ENCODE results near the gene SAG. TPM values are rescaled to one million over a fixed set of nuclear protein-coding genes. Genes with fewer than 3 reads are reported as not detected.
"Not testable (repeated sequence)": the region's sequence is repeated elsewhere in the genome, so short reads cannot be mapped to it uniquely, and the experiment has no call there.

The SAG gene
- total RNA-seq, 1 donor from 2014 or later, result not detected

- Mint-ChIP-seq H3K9me3 (no peaks in the 10 kb centered on the region), H3K4me1 (peaks cover 8% of the 10 kb centered on the region), H3K27ac (no peak overlapping the region), H3K4me3 (no peak overlapping the region), H3K27me3 (no peaks in the 10 kb centered on the region), H3K36me3 (ENCODE audit: low read depth) (peaks cover 32% of the 10 kb centered on the region)
- intact Hi-C loops (cut with micrococcal nuclease), result no loop called here
- no peak for DNase-seq
Measured at GRCh38 chr2:233373316-233373715, 65.7 kb downstream of the SAG start.

DNA sequence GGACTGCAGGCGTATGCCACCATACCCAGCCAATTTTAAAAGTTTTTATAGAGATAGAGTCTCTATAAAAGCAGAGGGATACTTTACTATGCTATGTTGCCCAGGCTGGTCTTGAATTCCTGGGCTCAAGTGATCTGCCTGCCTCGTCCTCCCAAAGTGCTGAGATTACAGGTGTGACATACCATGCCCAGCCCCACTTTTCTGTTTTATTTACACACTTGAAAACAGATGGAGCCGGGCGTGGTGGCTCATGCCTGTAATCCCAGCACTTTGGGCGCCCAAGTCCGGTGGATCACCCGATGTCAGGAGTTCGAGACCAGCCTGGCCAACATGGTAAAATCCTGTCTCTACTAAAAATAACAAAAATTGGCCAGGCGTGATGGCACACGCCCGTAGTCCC is 67.2 kb downstream of the SAG start:
- H3K4me3 Mint-ChIP-seq; H3K4me1 Mint-ChIP-seq; H3K27me3 Mint-ChIP-seq; intact Hi-C loops (cut with micrococcal nuclease); H3K27ac Mint-ChIP-seq; DNase-seq; H3K9me3 Mint-ChIP-seq: not testable (repeated sequence)
- peaks cover 38% of the 10 kb centered on the region for H3K36me3 Mint-ChIP-seq (ENCODE audit: low read depth)

DNA sequence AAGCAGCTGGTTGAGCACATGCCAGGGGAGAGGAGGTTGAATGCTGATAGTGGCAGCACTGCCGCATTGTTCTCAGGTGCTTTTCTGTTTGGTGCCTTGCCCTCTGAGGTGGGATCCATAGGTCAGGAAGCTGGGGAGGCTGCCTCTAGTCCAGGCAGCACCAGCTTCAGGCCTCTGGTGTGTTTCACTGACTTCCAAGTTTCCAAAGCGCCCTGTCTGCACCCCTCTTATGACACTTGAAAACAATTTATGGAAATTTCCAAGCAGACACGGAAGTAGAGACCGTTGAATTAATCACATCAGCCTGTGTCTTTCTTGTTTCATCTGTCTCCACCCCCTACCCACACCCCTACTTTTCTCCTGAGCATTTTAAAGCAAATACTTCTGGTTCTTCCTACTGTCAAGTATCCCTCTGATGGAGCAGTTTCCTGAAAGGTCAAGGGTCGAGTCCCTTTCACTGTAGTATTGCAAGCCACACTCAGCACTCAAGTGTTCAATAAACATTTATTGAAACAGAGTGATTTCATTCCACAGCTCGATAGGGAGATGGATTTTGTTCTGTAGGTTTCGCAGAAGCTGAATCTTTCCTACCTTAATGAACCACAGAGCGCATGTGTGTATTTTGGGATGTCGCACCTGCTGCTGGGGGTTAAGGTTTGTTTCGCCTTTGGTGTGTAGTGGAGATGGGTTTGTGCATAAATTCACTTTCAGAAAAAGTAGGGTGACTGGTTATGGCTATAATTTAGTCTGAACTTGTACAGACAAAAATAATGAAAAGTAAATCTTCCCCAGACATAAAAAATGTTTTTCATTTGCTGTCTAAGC is 68.1 kb downstream of the SAG start:
- DNase-seq, result no peak
- Mint-ChIP-seq H3K36me3 (ENCODE audit: low read depth) (peaks cover 37% of the 10 kb centered on the region), H3K27ac (no peak overlapping the region), H3K9me3 (no peaks in the 10 kb centered on the region), H3K4me1 (peaks cover 10% of the 10 kb centered on the region), H3K27me3 (no peaks in the 10 kb centered on the region), H3K4me3 (no peak overlapping the region)
- intact Hi-C loops (cut with micrococcal nuclease), result no loop called here

- Mint-ChIP-seq H3K27me3 (no peaks in the 10 kb centered on the region), H3K4me1 (peaks cover 23% of the 10 kb centered on the region), H3K9me3 (no peaks in the 10 kb centered on the region), H3K4me3 (no peak overlapping the region), H3K36me3 (ENCODE audit: low read depth) (peaks cover 32% of the 10 kb centered on the region), H3K27ac (no peak overlapping the region)
- intact Hi-C loops (cut with micrococcal nuclease), result no loop called here
- no peak for DNase-seq
Measured at GRCh38 chr2:233379034-233379433, 71.4 kb downstream of the SAG start.

- peak overlapping the region; percentile 36 for H3K27ac Mint-ChIP-seq
- no peaks in the 10 kb centered on the region for H3K27me3 Mint-ChIP-seq
Measured at GRCh38 chr2:233379441-233379840, 71.8 kb downstream of the SAG start.

GRCh38 chr2:233380132-233380895 is 72.7 kb downstream of the SAG start:
- Mint-ChIP-seq H3K36me3 (ENCODE audit: low read depth) (peaks cover 35% of the 10 kb centered on the region), H3K9me3 (no peaks in the 10 kb centered on the region), H3K27me3 (no peaks in the 10 kb centered on the region), H3K4me3 (no peak overlapping the region), H3K27ac (no peak overlapping the region), H3K4me1 (peaks cover 36% of the 10 kb centered on the region)
- DNase-seq, result no peak
- intact Hi-C loops (cut with micrococcal nuclease), result no loop called here

More at GRCh38 chr2:233379441-233379840, 71.8 kb downstream of the SAG start:
- intact Hi-C loops (cut with micrococcal nuclease), result no loop called here
- Mint-ChIP-seq H3K4me1 (peaks cover 27% of the 10 kb centered on the region), H3K4me3 (no peak overlapping the region), H3K36me3 (ENCODE audit: low read depth) (peaks cover 33% of the 10 kb centered on the region), H3K9me3 (no peaks in the 10 kb centered on the region)
- no peak for DNase-seq

DNA sequence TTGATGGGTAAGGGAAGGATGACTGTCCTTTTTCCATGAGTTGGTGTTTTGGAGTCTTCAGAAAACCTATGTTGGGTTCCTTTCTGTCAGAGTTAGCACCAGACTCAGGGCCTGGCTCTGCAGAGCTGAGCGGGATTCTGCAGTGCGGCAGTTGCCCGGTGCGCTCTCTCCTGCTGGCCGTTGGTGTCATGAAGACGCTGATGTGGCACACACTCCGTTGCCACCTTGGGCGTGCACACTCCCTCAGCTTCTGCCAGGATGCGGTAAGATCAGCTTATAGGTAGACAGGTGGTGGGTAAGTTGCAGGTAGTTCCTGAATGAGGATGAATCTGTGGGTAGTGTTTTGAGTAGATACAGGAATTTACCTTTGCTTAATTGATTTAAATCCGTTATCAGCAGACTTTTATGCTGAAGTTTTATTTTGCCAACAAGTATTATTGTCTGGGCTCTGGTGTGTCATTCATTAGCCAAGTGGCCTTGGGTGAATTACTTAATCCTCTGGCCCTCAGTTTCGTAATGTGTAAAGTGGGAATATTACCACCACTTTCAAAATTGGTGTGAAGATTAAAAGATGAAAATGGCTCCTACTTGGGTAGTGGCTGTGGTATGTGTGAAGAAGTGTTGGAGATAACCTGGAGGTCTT is 73.5 kb downstream of the SAG start:
- H3K4me1 Mint-ChIP-seq, result peaks cover 41% of the 10 kb centered on the region
- intact Hi-C loops (cut with micrococcal nuclease), result no loop called here
- peaks cover 31% of the 10 kb centered on the region for H3K36me3 Mint-ChIP-seq (ENCODE audit: low read depth)
- no peaks in the 10 kb centered on the region for H3K27me3 Mint-ChIP-seq
- no peaks in the 10 kb centered on the region for H3K9me3 Mint-ChIP-seq
- H3K4me3 Mint-ChIP-seq, result no peak overlapping the region
- no peak overlapping the region for H3K27ac Mint-ChIP-seq
- DNase-seq, result no peak

GRCh38 chr2:233381638-233381995 is 74.0 kb downstream of the SAG start:
- Mint-ChIP-seq H3K36me3 (ENCODE audit: low read depth) (peaks cover 30% of the 10 kb centered on the region), H3K9me3 (no peaks in the 10 kb centered on the region), H3K27me3 (no peaks in the 10 kb centered on the region), H3K27ac (no peak overlapping the region), H3K4me3 (no peak overlapping the region), H3K4me1 (peaks cover 46% of the 10 kb centered on the region)
- no peak for DNase-seq
- intact Hi-C loops (cut with micrococcal nuclease), result no loop called here

GRCh38 chr2:233384015-233384414 is 76.4 kb downstream of the SAG start:
- Mint-ChIP-seq H3K4me1 (peaks cover 51% of the 10 kb centered on the region), H3K36me3 (ENCODE audit: low read depth) (peaks cover 15% of the 10 kb centered on the region), H3K4me3 (no peak overlapping the region), H3K9me3 (no peaks in the 10 kb centered on the region), H3K27me3 (no peaks in the 10 kb centered on the region), H3K27ac (peak overlapping the region; percentile 93)
- no peak for DNase-seq
- intact Hi-C loops (cut with micrococcal nuclease), result no loop called here

GRCh38 chr2:233384811-233385488 is 77.3 kb downstream of the SAG start:
- intact Hi-C loops (cut with micrococcal nuclease), result no loop called here

GRCh38 chr2:233385489-233386044 is 78.0 kb downstream of the SAG start:
- peak; percentile 72 for DNase-seq
- Mint-ChIP-seq H3K27ac (peak overlapping the region; percentile 93), H3K9me3 (no peaks in the 10 kb centered on the region), H3K4me1 (peaks cover 47% of the 10 kb centered on the region), H3K27me3 (no peaks in the 10 kb centered on the region), H3K4me3 (peak overlapping the region; percentile 70), H3K36me3 (ENCODE audit: low read depth) (peaks cover 21% of the 10 kb centered on the region)
- intact Hi-C loops (cut with micrococcal nuclease), result no loop called here

More at GRCh38 chr2:233384811-233385488, 77.3 kb downstream of the SAG start:
- Mint-ChIP-seq H3K9me3 (no peaks in the 10 kb centered on the region), H3K4me1 (peaks cover 49% of the 10 kb centered on the region), H3K36me3 (ENCODE audit: low read depth) (peaks cover 17% of the 10 kb centered on the region), H3K27me3 (no peaks in the 10 kb centered on the region), H3K4me3 (peak overlapping the region; percentile 70), H3K27ac (peak overlapping the region; percentile 93)
- no peak for DNase-seq

GRCh38 chr2:233386382-233387041 is 78.9 kb downstream of the SAG start:
- intact Hi-C loops (cut with micrococcal nuclease), result no loop called here
- DNase-seq, result no peak
- peak overlapping the region; percentile 93 for H3K27ac Mint-ChIP-seq
- peak overlapping the region; percentile 70 for H3K4me3 Mint-ChIP-seq
- no peaks in the 10 kb centered on the region for H3K27me3 Mint-ChIP-seq
- peaks cover 22% of the 10 kb centered on the region for H3K36me3 Mint-ChIP-seq (ENCODE audit: low read depth)
- no peaks in the 10 kb centered on the region for H3K9me3 Mint-ChIP-seq
- peaks cover 38% of the 10 kb centered on the region for H3K4me1 Mint-ChIP-seq

GRCh38 chr2:233387225-233387624 is 79.6 kb downstream of the SAG start:
- Mint-ChIP-seq H3K4me1 (peaks cover 38% of the 10 kb centered on the region), H3K27me3 (no peaks in the 10 kb centered on the region), H3K9me3 (no peaks in the 10 kb centered on the region), H3K4me3 (no peak overlapping the region), H3K27ac (no peak overlapping the region), H3K36me3 (ENCODE audit: low read depth) (peaks cover 25% of the 10 kb centered on the region)
- intact Hi-C loops (cut with micrococcal nuclease), result no loop called here
- no peak for DNase-seq

Measured in activated CD4-positive, alpha-beta T cell treated with anti-CD3 and anti-CD28 coated beads, Interleukin-2, amount 10 ng/mL, durations not matched to agents 24 days and 14 days (primary cell).